H1 (cell line): ENCODE measurements around the gene PTPA. TPM values are rescaled to one million over a fixed set of nuclear protein-coding genes. Genes with fewer than 3 reads are reported as not detected.
"Not testable (repeated sequence)": the region's sequence is repeated elsewhere in the genome, so short reads cannot be mapped to it uniquely, and the experiment has no call there.

Experiments used
- CTCF ChIA-PET: fragments of 300-600 bp; sonication (Branson Sonifier 250); formaldehyde crosslinking; loops from one replicate; lab custom pipeline; 2021; ENCODE audit not compliant: partially characterized antibody; lab: Charles Lee
- POLR2A ChIA-PET: fragments of 300-600 bp; sonication (Branson Sonifier 250); formaldehyde crosslinking; loops from one replicate; lab custom pipeline; 2021; ENCODE audit warnings: inconsistent platforms; ENCODE audit not compliant: partially characterized antibody; lab: Charles Lee
- DNase-seq, 2 experiments: peaks; one replicate each; pipeline versions ENCODE4 v3.0.0 to v3.0.0-alpha.2; 2010 to 2022; ENCODE audit warnings: low spot score in 2 of 2, low read depth in 1 of 2, mixed read lengths in 1 of 2
- FAIRE-seq: peaks from 2 replicates; lab custom pipeline; 2011; peaks lifted over from hg19 to GRCh38; lab: Jason Lieb, UNC
- H2AFZ ChIP-seq: 2 replicates; pipeline ENCODE4 v1.8.1; 2012; ENCODE audit warnings: low read length, inconsistent platforms
- H2AK5ac ChIP-seq: 2 replicates; pipeline ENCODE4 v1.6.1; 2013; ENCODE audit warnings: low read depth, low read length
- H2BK120ac ChIP-seq: replicated peaks from 2 replicates; pipeline ENCODE3; 2013; ENCODE audit warnings: low read depth, low read length, inconsistent platforms
- H2BK12ac ChIP-seq: 2 replicates; pipeline ENCODE4 v1.6.1; 2013; ENCODE audit warnings: low read depth, low read length
- H2BK15ac ChIP-seq: 2 replicates; pipeline ENCODE4 v1.6.1; 2013; ENCODE audit warnings: low read length
- H2BK20ac ChIP-seq: 2 replicates; pipeline ENCODE4 v1.6.1; 2013; ENCODE audit warnings: low read length
- H2BK5ac ChIP-seq: 2 replicates; pipeline ENCODE4 v1.6.1; 2013; ENCODE audit warnings: low read depth, low read length
- H3K14ac ChIP-seq: 2 replicates; pipeline ENCODE4 v1.6.1; 2013; ENCODE audit warnings: inconsistent platforms; ENCODE audit not compliant: insufficient read length
- H3K18ac ChIP-seq: 2 replicates; pipeline ENCODE4 v1.6.1; 2013; ENCODE audit warnings: low read length; ENCODE audit errors: extremely low read depth
- H3K23ac ChIP-seq: 2 replicates; pipeline ENCODE4 v1.6.1; 2013; ENCODE audit warnings: inconsistent platforms; ENCODE audit not compliant: insufficient read length
- H3K23me2 ChIP-seq: 2 replicates; pipeline ENCODE4 v1.6.1; 2013; ENCODE audit warnings: low read depth, low read length
- H3K27ac ChIP-seq: 2 replicates; pipeline ENCODE4 v1.6.1; 2011; ENCODE audit warnings: low read depth, low read length, inconsistent platforms
- H3K27me3 ChIP-seq, 4 experiments: replicated peaks in 1 of 4; 1 replicate in 1 of 4; 2 replicates in 3 of 4; pipeline versions ENCODE4 v1.6.1 to v1.8.1; 2011 to 2013; ENCODE audit warnings: low read length in 3 of 4, mild to moderate bottlenecking in 3 of 4, inconsistent platforms in 2 of 4, mixed read lengths in 2 of 4, moderate library complexity in 1 of 4; ENCODE audit not compliant: control insufficient read depth in 3 of 4, insufficient read depth in 3 of 4; ENCODE audit errors: extremely low read depth in 1 of 4
- H3K36me3 ChIP-seq, 4 experiments: 2 replicates each; pipeline versions ENCODE4 v1.6.1 to v1.8.1; 2011 to 2013; ENCODE audit warnings: mild to moderate bottlenecking in 4 of 4, low read length in 3 of 4, moderate library complexity in 2 of 4, control low read depth in 1 of 4, inconsistent platforms in 1 of 4; ENCODE audit not compliant: insufficient read depth in 4 of 4, control insufficient read depth in 2 of 4
- H3K4ac ChIP-seq: replicated peaks from 2 replicates; pipeline ENCODE3; 2013; ENCODE audit warnings: low read length, low read depth, mixed read lengths, inconsistent platforms; ENCODE audit not compliant: insufficient read length
- H3K4me1 ChIP-seq, 4 experiments: replicated peaks in 1 of 4; 1 replicate in 1 of 4; 2 replicates in 3 of 4; pipeline versions ENCODE4 v1.6.1 to v1.8.1; 2011 to 2013; ENCODE audit warnings: low read length in 3 of 4, inconsistent platforms in 2 of 4, mixed read lengths in 1 of 4; ENCODE audit not compliant: insufficient read depth in 4 of 4, control insufficient read depth in 3 of 4
- H3K4me2 ChIP-seq, 2 experiments: 2 replicates each; pipeline versions ENCODE4 v1.6.1 to v1.8.1; 2011 to 2013; ENCODE audit warnings: low read depth in 2 of 2, low read length in 2 of 2, control low read depth in 1 of 2, inconsistent platforms in 1 of 2, mild to moderate bottlenecking in 1 of 2; ENCODE audit not compliant: insufficient read depth in 1 of 2
- H3K4me3 ChIP-seq, 4 experiments: fragments of 200-600, 300-600 bp in 1 of 4; sonication (generic), shearing (Covaris generic), sonication (Bioruptor Twin) in 1 of 4; 2 replicates each; pipeline versions ENCODE4 v1.5.1 to v1.8.1; 2011 to 2016; ENCODE audit warnings: low read length in 4 of 4, low read depth in 3 of 4, control low read depth in 2 of 4, inconsistent platforms in 2 of 4, mild to moderate bottlenecking in 2 of 4, mixed read lengths in 1 of 4, moderate library complexity in 1 of 4; ENCODE audit not compliant: insufficient read depth in 2 of 4; ENCODE audit errors: extremely low read depth in 1 of 4
- H3K56ac ChIP-seq: replicated peaks from 2 replicates; pipeline ENCODE3; 2013; ENCODE audit warnings: low read depth, mild to moderate bottlenecking, mixed read lengths, low read length, inconsistent platforms; ENCODE audit not compliant: insufficient read length
- H3K79me1 ChIP-seq: 2 replicates; pipeline ENCODE4 v1.6.1; 2013; ENCODE audit warnings: low read depth, low read length, control low read depth
- H3K79me2 ChIP-seq, 2 experiments: 2 replicates each; pipeline versions ENCODE4 v1.6.1 to v1.8.1; 2012 to 2013; ENCODE audit warnings: low read length in 2 of 2, mild to moderate bottlenecking in 2 of 2, inconsistent platforms in 1 of 2; ENCODE audit not compliant: insufficient read depth in 2 of 2, control insufficient read depth in 1 of 2
- H3K9ac ChIP-seq, 4 experiments: replicated peaks in 1 of 4; 1 replicate in 1 of 4; 2 replicates in 3 of 4; pipeline versions ENCODE4 v1.6.1 to v1.8.1; 2011 to 2013; ENCODE audit warnings: low read depth in 3 of 4, low read length in 3 of 4, control low read depth in 2 of 4, mild to moderate bottlenecking in 2 of 4, moderate library complexity in 2 of 4, inconsistent platforms in 1 of 4; ENCODE audit errors: extremely low read depth in 1 of 4
- H3K9me3 ChIP-seq, 2 experiments: 2 replicates each; pipeline versions ENCODE4 v1.6.1 to v1.8.1; 2012 to 2013; ENCODE audit warnings: mild to moderate bottlenecking in 2 of 2, moderate library complexity in 2 of 2, control low read depth in 1 of 2, inconsistent platforms in 1 of 2, low read depth in 1 of 2, low read length in 1 of 2, mixed read lengths in 1 of 2; ENCODE audit not compliant: insufficient read depth in 2 of 2
- H4K20me1 ChIP-seq, 2 experiments: replicated peaks in 1 of 2; 2 replicates each; pipeline versions ENCODE3 to v1.8.1; 2011 to 2013; ENCODE audit warnings: inconsistent platforms in 2 of 2, low read length in 2 of 2, mild to moderate bottlenecking in 1 of 2; ENCODE audit not compliant: insufficient read depth in 2 of 2, control insufficient read depth in 1 of 2
- H4K5ac ChIP-seq: 2 replicates; pipeline ENCODE4 v1.6.1; 2013; ENCODE audit warnings: low read length, low read depth, mixed read lengths, inconsistent platforms; ENCODE audit not compliant: insufficient read length
- H4K8ac ChIP-seq: 2 replicates; pipeline ENCODE4 v1.8.0; 2013; ENCODE audit warnings: mild to moderate bottlenecking, moderate library complexity, low read length, inconsistent platforms; ENCODE audit not compliant: insufficient read depth; ENCODE audit errors: extremely low read depth
- H4K91ac ChIP-seq: replicated peaks from 2 replicates; pipeline ENCODE3; 2013; ENCODE audit warnings: low read length, mixed read lengths, inconsistent platforms; ENCODE audit not compliant: insufficient read length
- WGBS, 2 experiments: shearing (Covaris generic) in 1 of 2; methylation state at CpG; one replicate each; pipeline versions ENCODE4 v1.1.6 to v1.1.7; 2013 to 2015; ENCODE audit warnings: low lambda C conversion rate in 2 of 2, mixed read lengths in 2 of 2, inconsistent platforms in 1 of 2, low coverage in 1 of 2, missing lambda C conversion rate in 1 of 2; ENCODE audit not compliant: insufficient replicate concordance in 2 of 2, insufficient coverage in 1 of 2, insufficient read length in 1 of 2; ENCODE audit errors: extremely low coverage in 1 of 2, missing lambda C conversion rate in 1 of 2; 5-methylcytosine and 5-hydroxymethylcytosine counted together
- polyA plus RNA-seq, 7 experiments: library from polyadenylated mRNA; depleted of rRNA in 3 of 7; stranded (reverse) in 5 of 7; unstranded in 2 of 7; fragments of >200 nt in 5 of 7; fragments of 200-250 nt in 2 of 7; gene quantifications; 1 replicate in 5 of 7; 2 replicates in 1 of 7; 4 replicates in 1 of 7; pipeline versions ENCODE4 v1.2.1 to v1.2.3, GENCODE V29; 2011 to 2013; ENCODE audit warnings: missing spikeins in 2 of 7, mixed read lengths in 2 of 7
- total RNA-seq: library from RNA; stranded (reverse); fragmentation: NEBNext Ultra II Directional; extraction: Animal tissue kit (Norgen Biotek cat#: 25700); gene quantifications from 2 replicates; pipeline ENCODE4 v1.2.1, GENCODE V29; 2021

Gene PTPA
- total and polyA plus RNA-seq, 2 of the 8 experiments (the other 6 are each of a cell fraction or from before 2014, with no cell fraction given) = 114 to 145 TPM

GRCh38 chr9:129197045-129197444, 85.8 kb downstream of the PTPA start:
- not testable (repeated sequence) for H3K36me3 ChIP-seq, H3K18ac ChIP-seq, H4K20me1 ChIP-seq, H3K4me2 ChIP-seq, H4K8ac ChIP-seq, H4K5ac ChIP-seq, H3K14ac ChIP-seq, H3K23ac ChIP-seq, H3K4me3 ChIP-seq, FAIRE-seq, H3K79me2 ChIP-seq, H2BK12ac ChIP-seq, H3K27ac ChIP-seq, H3K56ac ChIP-seq, H2BK15ac ChIP-seq, H4K91ac ChIP-seq, DNase-seq, H3K9me3 ChIP-seq, H2AK5ac ChIP-seq, H2AFZ ChIP-seq, H2BK120ac ChIP-seq, H2BK20ac ChIP-seq, H3K4ac ChIP-seq, H3K79me1 ChIP-seq, H3K4me1 ChIP-seq, H2BK5ac ChIP-seq, H3K9ac ChIP-seq, H3K23me2 ChIP-seq
- POLR2A ChIA-PET = interaction anchor here (1.1 kb wide), 1 partner anchor 19 kb away, joined by 4 read pairs; the partner anchor contains the start of gene IER5L
- H3K27me3 ChIP-seq = peaks cover 0 to 19% (median 13%) of the 10 kb centered on the region in 4 experiments; a peak in 4 of 7 replicates
- CTCF ChIA-PET = interaction anchor here (1.0 to 2.6 kb wide), 5 partner anchors 14 to 65 kb away, joined by 3 to 16 read pairs (median 7); no protein-coding TSS in a partner anchor
- WGBS, 2 experiments = 83% methylated on average over 6 of the region's 6 CpGs; no CpG with 5 or more reads in 1 of the 2 experiments
